H1 (cell line): ENCODE measurements around the gene TLE5. TPM values are rescaled to one million over a fixed set of nuclear protein-coding genes. Genes with fewer than 3 reads are reported as not detected.
A peak's percentile ranks its signal among the peaks of the same experiment; 100 is the strongest.

Experiments
- CTCF ChIA-PET: fragments of 300-600 bp; sonication (Branson Sonifier 250); formaldehyde crosslinking; loops from one replicate; lab custom pipeline; 2021; ENCODE audit not compliant: partially characterized antibody; lab: Charles Lee
- POLR2A ChIA-PET: fragments of 300-600 bp; sonication (Branson Sonifier 250); formaldehyde crosslinking; loops from one replicate; lab custom pipeline; 2021; ENCODE audit warnings: inconsistent platforms; ENCODE audit not compliant: partially characterized antibody; lab: Charles Lee
- DNase-seq, 2 experiments: peaks; one replicate each; pipeline versions ENCODE4 v3.0.0 to v3.0.0-alpha.2; 2010 to 2022; ENCODE audit warnings: low spot score in 2 of 2, low read depth in 1 of 2, mixed read lengths in 1 of 2
- FAIRE-seq: peaks from 2 replicates; lab custom pipeline; 2011; peaks lifted over from hg19 to GRCh38; lab: Jason Lieb, UNC
- H2AFZ ChIP-seq: 2 replicates; pipeline ENCODE4 v1.8.1; 2012; ENCODE audit warnings: low read length, inconsistent platforms
- H2AK5ac ChIP-seq: 2 replicates; pipeline ENCODE4 v1.6.1; 2013; ENCODE audit warnings: low read depth, low read length
- H2BK120ac ChIP-seq: replicated peaks from 2 replicates; pipeline ENCODE3; 2013; ENCODE audit warnings: low read depth, low read length, inconsistent platforms
- H2BK12ac ChIP-seq: 2 replicates; pipeline ENCODE4 v1.6.1; 2013; ENCODE audit warnings: low read depth, low read length
- H2BK15ac ChIP-seq: 2 replicates; pipeline ENCODE4 v1.6.1; 2013; ENCODE audit warnings: low read length
- H2BK20ac ChIP-seq: 2 replicates; pipeline ENCODE4 v1.6.1; 2013; ENCODE audit warnings: low read length
- H2BK5ac ChIP-seq: 2 replicates; pipeline ENCODE4 v1.6.1; 2013; ENCODE audit warnings: low read depth, low read length
- H3K14ac ChIP-seq: 2 replicates; pipeline ENCODE4 v1.6.1; 2013; ENCODE audit warnings: inconsistent platforms; ENCODE audit not compliant: insufficient read length
- H3K18ac ChIP-seq: 2 replicates; pipeline ENCODE4 v1.6.1; 2013; ENCODE audit warnings: low read length; ENCODE audit errors: extremely low read depth
- H3K23ac ChIP-seq: 2 replicates; pipeline ENCODE4 v1.6.1; 2013; ENCODE audit warnings: inconsistent platforms; ENCODE audit not compliant: insufficient read length
- H3K23me2 ChIP-seq: 2 replicates; pipeline ENCODE4 v1.6.1; 2013; ENCODE audit warnings: low read depth, low read length
- H3K27ac ChIP-seq: 2 replicates; pipeline ENCODE4 v1.6.1; 2011; ENCODE audit warnings: low read depth, low read length, inconsistent platforms
- H3K27me3 ChIP-seq, 4 experiments: replicated peaks in 1 of 4; 1 replicate in 1 of 4; 2 replicates in 3 of 4; pipeline versions ENCODE4 v1.6.1 to v1.8.1; 2011 to 2013; ENCODE audit warnings: low read length in 3 of 4, mild to moderate bottlenecking in 3 of 4, inconsistent platforms in 2 of 4, mixed read lengths in 2 of 4, moderate library complexity in 1 of 4; ENCODE audit not compliant: control insufficient read depth in 3 of 4, insufficient read depth in 3 of 4; ENCODE audit errors: extremely low read depth in 1 of 4
- H3K36me3 ChIP-seq, 4 experiments: 2 replicates each; pipeline versions ENCODE4 v1.6.1 to v1.8.1; 2011 to 2013; ENCODE audit warnings: mild to moderate bottlenecking in 4 of 4, low read length in 3 of 4, moderate library complexity in 2 of 4, control low read depth in 1 of 4, inconsistent platforms in 1 of 4; ENCODE audit not compliant: insufficient read depth in 4 of 4, control insufficient read depth in 2 of 4
- H3K4ac ChIP-seq: replicated peaks from 2 replicates; pipeline ENCODE3; 2013; ENCODE audit warnings: low read length, low read depth, mixed read lengths, inconsistent platforms; ENCODE audit not compliant: insufficient read length
- H3K4me1 ChIP-seq, 4 experiments: replicated peaks in 1 of 4; 1 replicate in 1 of 4; 2 replicates in 3 of 4; pipeline versions ENCODE4 v1.6.1 to v1.8.1; 2011 to 2013; ENCODE audit warnings: low read length in 3 of 4, inconsistent platforms in 2 of 4, mixed read lengths in 1 of 4; ENCODE audit not compliant: insufficient read depth in 4 of 4, control insufficient read depth in 3 of 4
- H3K4me2 ChIP-seq, 2 experiments: 2 replicates each; pipeline versions ENCODE4 v1.6.1 to v1.8.1; 2011 to 2013; ENCODE audit warnings: low read depth in 2 of 2, low read length in 2 of 2, control low read depth in 1 of 2, inconsistent platforms in 1 of 2, mild to moderate bottlenecking in 1 of 2; ENCODE audit not compliant: insufficient read depth in 1 of 2
- H3K4me3 ChIP-seq, 4 experiments: fragments of 200-600, 300-600 bp in 1 of 4; sonication (generic), shearing (Covaris generic), sonication (Bioruptor Twin) in 1 of 4; 2 replicates each; pipeline versions ENCODE4 v1.5.1 to v1.8.1; 2011 to 2016; ENCODE audit warnings: low read length in 4 of 4, low read depth in 3 of 4, control low read depth in 2 of 4, inconsistent platforms in 2 of 4, mild to moderate bottlenecking in 2 of 4, mixed read lengths in 1 of 4, moderate library complexity in 1 of 4; ENCODE audit not compliant: insufficient read depth in 2 of 4; ENCODE audit errors: extremely low read depth in 1 of 4
- H3K56ac ChIP-seq: replicated peaks from 2 replicates; pipeline ENCODE3; 2013; ENCODE audit warnings: low read depth, mild to moderate bottlenecking, mixed read lengths, low read length, inconsistent platforms; ENCODE audit not compliant: insufficient read length
- H3K79me1 ChIP-seq: 2 replicates; pipeline ENCODE4 v1.6.1; 2013; ENCODE audit warnings: low read depth, low read length, control low read depth
- H3K79me2 ChIP-seq, 2 experiments: 2 replicates each; pipeline versions ENCODE4 v1.6.1 to v1.8.1; 2012 to 2013; ENCODE audit warnings: low read length in 2 of 2, mild to moderate bottlenecking in 2 of 2, inconsistent platforms in 1 of 2; ENCODE audit not compliant: insufficient read depth in 2 of 2, control insufficient read depth in 1 of 2
- H3K9ac ChIP-seq, 4 experiments: replicated peaks in 1 of 4; 1 replicate in 1 of 4; 2 replicates in 3 of 4; pipeline versions ENCODE4 v1.6.1 to v1.8.1; 2011 to 2013; ENCODE audit warnings: low read depth in 3 of 4, low read length in 3 of 4, control low read depth in 2 of 4, mild to moderate bottlenecking in 2 of 4, moderate library complexity in 2 of 4, inconsistent platforms in 1 of 4; ENCODE audit errors: extremely low read depth in 1 of 4
- H3K9me3 ChIP-seq, 2 experiments: 2 replicates each; pipeline versions ENCODE4 v1.6.1 to v1.8.1; 2012 to 2013; ENCODE audit warnings: mild to moderate bottlenecking in 2 of 2, moderate library complexity in 2 of 2, control low read depth in 1 of 2, inconsistent platforms in 1 of 2, low read depth in 1 of 2, low read length in 1 of 2, mixed read lengths in 1 of 2; ENCODE audit not compliant: insufficient read depth in 2 of 2
- H4K20me1 ChIP-seq, 2 experiments: replicated peaks in 1 of 2; 2 replicates each; pipeline versions ENCODE3 to v1.8.1; 2011 to 2013; ENCODE audit warnings: inconsistent platforms in 2 of 2, low read length in 2 of 2, mild to moderate bottlenecking in 1 of 2; ENCODE audit not compliant: insufficient read depth in 2 of 2, control insufficient read depth in 1 of 2
- H4K5ac ChIP-seq: 2 replicates; pipeline ENCODE4 v1.6.1; 2013; ENCODE audit warnings: low read length, low read depth, mixed read lengths, inconsistent platforms; ENCODE audit not compliant: insufficient read length
- H4K8ac ChIP-seq: 2 replicates; pipeline ENCODE4 v1.8.0; 2013; ENCODE audit warnings: mild to moderate bottlenecking, moderate library complexity, low read length, inconsistent platforms; ENCODE audit not compliant: insufficient read depth; ENCODE audit errors: extremely low read depth
- H4K91ac ChIP-seq: replicated peaks from 2 replicates; pipeline ENCODE3; 2013; ENCODE audit warnings: low read length, mixed read lengths, inconsistent platforms; ENCODE audit not compliant: insufficient read length
- CREB1 ChIP-seq: IDR thresholded peaks from 2 replicates; pipeline ENCODE4 v1.6.1; 2012; ENCODE audit warnings: inconsistent platforms
- HDAC2 ChIP-seq, 2 experiments: fragments of 300-600 bp in 1 of 2; sonication (generic) in 1 of 2; IDR thresholded peaks; 2 replicates each; pipeline ENCODE4 v1.6.1; 2011 to 2012; ENCODE audit warnings: low read depth in 2 of 2, low read length in 2 of 2, mild to moderate bottlenecking in 2 of 2, moderate library complexity in 2 of 2, borderline replicate concordance in 1 of 2, inconsistent platforms in 1 of 2
- KDM1A ChIP-seq: fragments of 200-600, 300-600 bp; sonication (generic); IDR thresholded peaks from 2 replicates; pipeline ENCODE4 v1.7.1; 2016; ENCODE audit warnings: mild to moderate bottlenecking, low read length, borderline replicate concordance
- NRF1 ChIP-seq: IDR thresholded peaks from 2 replicates; pipeline ENCODE4 v1.6.1; 2011; ENCODE audit warnings: mild to moderate bottlenecking, low read depth, low read length, improper control_type of control experiment
- WGBS, 2 experiments: shearing (Covaris generic) in 1 of 2; methylation state at CpG; one replicate each; pipeline versions ENCODE4 v1.1.6 to v1.1.7; 2013 to 2015; ENCODE audit warnings: low lambda C conversion rate in 2 of 2, mixed read lengths in 2 of 2, inconsistent platforms in 1 of 2, low coverage in 1 of 2, missing lambda C conversion rate in 1 of 2; ENCODE audit not compliant: insufficient replicate concordance in 2 of 2, insufficient coverage in 1 of 2, insufficient read length in 1 of 2; ENCODE audit errors: extremely low coverage in 1 of 2, missing lambda C conversion rate in 1 of 2; 5-methylcytosine and 5-hydroxymethylcytosine counted together
- polyA plus RNA-seq, 7 experiments: library from polyadenylated mRNA; depleted of rRNA in 3 of 7; stranded (reverse) in 5 of 7; unstranded in 2 of 7; fragments of >200 nt in 5 of 7; fragments of 200-250 nt in 2 of 7; gene quantifications; 1 replicate in 5 of 7; 2 replicates in 1 of 7; 4 replicates in 1 of 7; pipeline versions ENCODE4 v1.2.1 to v1.2.3, GENCODE V29; 2011 to 2013; ENCODE audit warnings: missing spikeins in 2 of 7, mixed read lengths in 2 of 7
- total RNA-seq: library from RNA; stranded (reverse); fragmentation: NEBNext Ultra II Directional; extraction: Animal tissue kit (Norgen Biotek cat#: 25700); gene quantifications from 2 replicates; pipeline ENCODE4 v1.2.1, GENCODE V29; 2021

Gene TLE5
- total and polyA plus RNA-seq, 2 of the 8 experiments (the other 6 are each of a cell fraction or from before 2014, with no cell fraction given), result 187 to 285 TPM

- no peak overlapping the region for H2AFZ ChIP-seq
- H3K79me1 ChIP-seq, result no peaks in the 10 kb centered on the region
- H2BK15ac ChIP-seq, result no peak overlapping the region
- CTCF ChIA-PET, result interaction anchor here (0.6 to 18.9 kb wide), 4 partner anchors 31 to 103 kb away, joined by 3 to 339 read pairs (median 3); partner anchors contain the start of gene GNA11
- H3K23ac ChIP-seq, result no peak overlapping the region
- H3K79me2 ChIP-seq, result no peaks in the 10 kb centered on the region
- POLR2A ChIA-PET, result interaction anchor here (0.5 to 0.8 kb wide), 2 partner anchors 8 to 104 kb away, joined by 3 read pairs; no protein-coding TSS in a partner anchor
- no peak overlapping the region for H3K4ac ChIP-seq
- no peaks in the 10 kb centered on the region for H3K36me3 ChIP-seq
- FAIRE-seq (no peak), DNase-seq (no peak)
- H3K9me3 ChIP-seq, result no peaks in the 10 kb centered on the region
- no peak overlapping the region for H4K5ac ChIP-seq
- H2AK5ac ChIP-seq, result no peak overlapping the region
- H2BK12ac ChIP-seq, result no peak overlapping the region; the same call in 1 of the 2 replicates
- H3K56ac ChIP-seq, result no peak overlapping the region
- H2BK20ac ChIP-seq, result no peak overlapping the region
- H2BK120ac ChIP-seq, result no peak overlapping the region
- H3K4me3 ChIP-seq, result no peak overlapping the region
- no peaks in the 10 kb centered on the region for H3K23me2 ChIP-seq
- no peak overlapping the region for H3K18ac ChIP-seq
- no peak overlapping the region for H4K91ac ChIP-seq
- H3K27ac ChIP-seq, result no peak overlapping the region
- peak in 1 of 2 experiments; percentile 67; a peak in 1 of 4 replicates for TF ChIP-seq HDAC2 (IDR thresholded peaks at IDR 0.05; ENCODE audit: borderline replicate concordance in 1 of 2, low read depth in 2 of 2, low read length in 2 of 2)
- TF ChIP-seq NRF1, result no peak
- peak; percentile 90 for TF ChIP-seq KDM1A
- no peak for TF ChIP-seq CREB1
- H4K8ac ChIP-seq, result no peak overlapping the region
- no peak overlapping the region for H3K4me2 ChIP-seq
- H3K14ac ChIP-seq, result no peak overlapping the region
- H3K4me1 ChIP-seq, result peaks cover 0 to 4% (median 0%) of the 10 kb centered on the region in 4 experiments; a peak in 1 of 7 replicates
- no peaks in the 10 kb centered on the region for H4K20me1 ChIP-seq
- no peak overlapping the region for H3K9ac ChIP-seq
- no peak overlapping the region for H2BK5ac ChIP-seq
- WGBS, 2 experiments, result 73% methylated on average over 3 of the region's 3 CpGs; no CpG with 5 or more reads in 1 of the 2 experiments
- peaks cover 0 to 4% (median 1%) of the 10 kb centered on the region in 4 experiments; a peak in 1 of 7 replicates for H3K27me3 ChIP-seq
Observed at GRCh38 chr19:3073159-3073563, 10.9 kb upstream of the TLE5 start.
